IMR-90 (cell line): ENCODE measurements around the gene RHBDF1. TPM values are rescaled to one million over a fixed set of nuclear protein-coding genes. Genes with fewer than 3 reads are reported as not detected.

Experiments
- ATAC-seq: fragments of 200-7000 bp; cut with Tn5 transposase; 2 replicates; pipeline ENCODE4 v1.9.1; 2020; ENCODE audit warnings: low read depth, mild to moderate bottlenecking, moderate library complexity
- BruUV-seq: library from RNA; stranded (reverse); fragments of 400-500 nt; replicated peaks from 2 replicates; lab custom pipeline; 2021; lab: Mats Ljungman, UMichigan
- CTCF ChIA-PET: fragments of 300-600 bp; formaldehyde crosslinking; extraction: SDS; loops from one replicate; lab custom pipeline; 2021; ENCODE audit warnings: antibody characterized with exemption; lab: Yijun Ruan, JAX
- POLR2A ChIA-PET: fragments of 300-600 bp; sonication (Branson Sonifier 250); formaldehyde crosslinking; loops from one replicate; lab custom pipeline; 2022; ENCODE audit warnings: antibody characterized with exemption; ENCODE audit not compliant: unreplicated experiment; lab: Charles Lee
- DNase-seq: peaks from one replicate; pipeline ENCODE4 v3.0.0; 2013
- H2AFZ ChIP-seq: replicated peaks from 2 replicates; pipeline ENCODE3; 2013; ENCODE audit warnings: low read length, mild to moderate bottlenecking; ENCODE audit not compliant: poor library complexity
- H2AK5ac ChIP-seq: 2 replicates; pipeline ENCODE4 v1.6.1; 2013; ENCODE audit warnings: low read depth, low read length, inconsistent platforms
- H2AK9ac ChIP-seq: replicated peaks from 2 replicates; pipeline ENCODE3; 2013; ENCODE audit warnings: mild to moderate bottlenecking, low read depth, low read length, moderate library complexity; ENCODE audit not compliant: poor library complexity
- H2BK120ac ChIP-seq: 2 replicates; pipeline ENCODE4 v1.6.1; 2013; ENCODE audit warnings: low read depth, low read length, inconsistent platforms
- H2BK15ac ChIP-seq: 3 replicates; pipeline ENCODE4 v1.6.1; 2013; ENCODE audit warnings: low read depth, low read length, inconsistent platforms
- H2BK20ac ChIP-seq: 2 replicates; pipeline ENCODE4 v1.6.1; 2013; ENCODE audit warnings: low read depth, mild to moderate bottlenecking, inconsistent platforms, low read length, moderate library complexity
- H2BK5ac ChIP-seq: 2 replicates; pipeline ENCODE4 v1.6.1; 2013; ENCODE audit warnings: mild to moderate bottlenecking, low read depth, low read length, inconsistent platforms; ENCODE audit not compliant: poor library complexity, severe bottlenecking
- H3K14ac ChIP-seq: replicated peaks from 2 replicates; pipeline ENCODE4 v1.6.1; 2013; ENCODE audit warnings: low read depth, low read length, inconsistent platforms
- H3K18ac ChIP-seq: 2 replicates; pipeline ENCODE4 v1.6.1; 2013; ENCODE audit warnings: low read depth, low read length, control low read depth
- H3K23ac ChIP-seq: 2 replicates; pipeline ENCODE4 v1.6.1; 2013; ENCODE audit warnings: low read depth, low read length, inconsistent platforms
- H3K27ac ChIP-seq: 2 replicates; pipeline ENCODE4 v1.5.1; 2013; ENCODE audit warnings: mild to moderate bottlenecking, control low read depth, low read length; ENCODE audit not compliant: insufficient read depth
- H3K27me3 ChIP-seq: 2 replicates; pipeline ENCODE4 v1.6.1; 2013; ENCODE audit warnings: low read length; ENCODE audit not compliant: control insufficient read depth, insufficient read depth
- H3K36me3 ChIP-seq: 2 replicates; pipeline ENCODE4 v1.6.1; 2013; ENCODE audit warnings: low read length, mixed read lengths; ENCODE audit not compliant: control insufficient read depth, insufficient read depth
- H3K4ac ChIP-seq: 2 replicates; pipeline ENCODE4 v1.6.1; 2013; ENCODE audit warnings: low read depth, low read length, inconsistent platforms
- H3K4me1 ChIP-seq: 2 replicates; pipeline ENCODE4 v1.6.1; 2013; ENCODE audit warnings: low read length, mixed read lengths; ENCODE audit not compliant: control insufficient read depth, insufficient read depth
- H3K4me2 ChIP-seq: 2 replicates; pipeline ENCODE4 v1.6.1; 2013; ENCODE audit warnings: low read depth, mild to moderate bottlenecking, control low read depth, low read length, moderate library complexity
- H3K4me3 ChIP-seq: 2 replicates; pipeline ENCODE4 v1.5.1; 2013; ENCODE audit warnings: low read depth, mild to moderate bottlenecking, control low read depth, low read length, moderate library complexity; ENCODE audit not compliant: insufficient read depth
- H3K56ac ChIP-seq: 2 replicates; pipeline ENCODE4 v1.6.1; 2013; ENCODE audit warnings: low read length, inconsistent platforms; ENCODE audit not compliant: insufficient read depth; ENCODE audit errors: extremely low read depth
- H3K79me1 ChIP-seq, 2 experiments: 2 replicates each; pipeline ENCODE4 v1.6.1; 2013; ENCODE audit warnings: low read length in 2 of 2, inconsistent platforms in 1 of 2, low read depth in 1 of 2
- H3K9ac ChIP-seq: 2 replicates; pipeline ENCODE4 v1.6.1; 2013; ENCODE audit warnings: low read depth, low read length, control low read depth
- H3K9me1 ChIP-seq: 2 replicates; pipeline ENCODE4 v1.6.1; 2013; ENCODE audit warnings: low read length, inconsistent platforms; ENCODE audit not compliant: insufficient read depth
- H3K9me3 ChIP-seq: 2 replicates; pipeline ENCODE4 v1.6.1; 2013; ENCODE audit warnings: low read length; ENCODE audit not compliant: control insufficient read depth, insufficient read depth
- H4K20me1 ChIP-seq: 2 replicates; pipeline ENCODE4 v1.6.1; 2013; ENCODE audit warnings: low read length, inconsistent platforms; ENCODE audit not compliant: insufficient read depth
- H4K5ac ChIP-seq: 2 replicates; pipeline ENCODE4 v1.6.1; 2013; ENCODE audit warnings: mild to moderate bottlenecking, low read depth, low read length, control low read depth
- H4K8ac ChIP-seq, 2 experiments: 2 replicates each; pipeline ENCODE4 v1.6.1; 2013; ENCODE audit warnings: low read depth in 2 of 2, low read length in 2 of 2, control low read depth in 1 of 2, inconsistent platforms in 1 of 2
- H4K91ac ChIP-seq: 2 replicates; pipeline ENCODE4 v1.6.1; 2013; ENCODE audit warnings: low read depth, low read length, inconsistent platforms; ENCODE audit not compliant: insufficient read depth
- MXI1 ChIP-seq: IDR thresholded peaks from 2 replicates; pipeline ENCODE4 v1.6.1; 2012; ENCODE audit warnings: low read depth, mild to moderate bottlenecking, low read length, moderate library complexity, borderline replicate concordance
- WGBS, 2 experiments: methylation state at CpG; one replicate each; pipeline versions ENCODE4 v1.1.5 to v1.1.7; 2013; ENCODE audit warnings: missing lambda C conversion rate in 2 of 2; ENCODE audit not compliant: insufficient read length in 1 of 2; ENCODE audit errors: extremely low coverage in 2 of 2; 5-methylcytosine and 5-hydroxymethylcytosine counted together
- dilution Hi-C: fragments of 300-500 bp; cut with HindIII; formaldehyde crosslinking; loops from one replicate; pipeline ENCODE4 v1.14.3; 2018; ENCODE audit warnings: low sequenced_read_pairs; ENCODE audit not compliant: unreplicated experiment
- in situ Hi-C: fragments of 300-500 bp; cut with MboI; formaldehyde crosslinking; loops from 3 replicates; pipeline ENCODE4 v1.14.3; 2019; ENCODE audit warnings: low sequenced_read_pairs, inconsistent platforms, mixed read lengths
- intact Hi-C: fragments of 100-400 bp; cut with micrococcal nuclease; formaldehyde crosslinking; loops from 2 replicates; pipeline ENCODE4 v1.10.0; 2022
- polyA plus RNA-seq, 3 experiments: library from polyadenylated mRNA; depleted of rRNA; stranded (reverse); fragments of >200 nt; gene quantifications; 2 replicates each; pipeline ENCODE4 v1.2.3, GENCODE V29; 2012; ENCODE audit warnings: low replicate concordance in 1 of 3
- total RNA-seq: library from RNA; depleted of rRNA; stranded (reverse); fragments of >200 nt; gene quantifications from 2 replicates; pipeline ENCODE4 v1.2.3, GENCODE V29; 2012

The RHBDF1 gene
- total and polyA plus RNA-seq, 2 of the 4 experiments (the other 2 are of a cell fraction) = 13.8 to 86.6 TPM

- Histone ChIP-seq H3K23ac (no peak overlapping the region), H3K4me1 (peaks cover 5% of the 10 kb centered on the region; the same call in 1 of the 2 replicates), H4K91ac (no peak overlapping the region), H2AK9ac (no peak overlapping the region), H2BK20ac (no peak overlapping the region), H4K5ac (no peak overlapping the region), H3K36me3 (peaks cover 16% of the 10 kb centered on the region), H3K79me1 (peaks cover 8 to 10% of the 10 kb centered on the region in 2 experiments; a peak in 3 of 4 replicates), H3K18ac (no peak overlapping the region), H2BK120ac (no peak overlapping the region), H3K4me2 (no peak overlapping the region), H3K27ac (no peak overlapping the region), H2BK15ac (no peak overlapping the region), H4K20me1 (peaks cover 3% of the 10 kb centered on the region; the same call in 1 of the 2 replicates), H2AFZ (no peak overlapping the region), H4K8ac (no peak overlapping the region), H3K14ac (no peak overlapping the region), H2AK5ac (no peak overlapping the region), H3K27me3 (no peaks in the 10 kb centered on the region), H3K9me3 (no peaks in the 10 kb centered on the region), H3K56ac (no peak overlapping the region), H3K4ac (no peak overlapping the region), H3K9ac (no peak overlapping the region), H3K4me3 (no peak overlapping the region), H2BK5ac (no peak overlapping the region), H3K9me1 (peaks cover 4% of the 10 kb centered on the region; the same call in 1 of the 2 replicates)
- dilution Hi-C loops = no loop called here
- in situ Hi-C loops = no loop called here
- no peak for TF ChIP-seq MXI1
- WGBS, 2 experiments = 44% methylated on average over 2 of the region's 5 CpGs; no CpG with 5 or more reads in 1 of the 2 experiments
- CTCF ChIA-PET = no interaction called here
- intact Hi-C loops = no loop called here
- ATAC-seq (no peak), DNase-seq (peak; percentile 32)
- BruUV-seq = no TSS peak
- POLR2A ChIA-PET = no interaction called here
Observed at GRCh38 chr16:43294-43693, 29.1 kb downstream of the RHBDF1 start.
